D721Med (cell line): ENCODE results near the gene UTF1.

Experiments used
- DNase-seq: peaks from one replicate; pipeline ENCODE4 v3.0.0; 2011; ENCODE audit warnings: low spot score; ENCODE audit not compliant: insufficient read length
- FAIRE-seq: peaks from 2 replicates; lab custom pipeline; 2011; peaks lifted over from hg19 to GRCh38; lab: Jason Lieb, UNC
- CTCF ChIP-seq: IDR thresholded peaks from 2 replicates; pipeline ENCODE4 v1.5.1; 2012; ENCODE audit warnings: mild to moderate bottlenecking, control low read depth; ENCODE audit not compliant: insufficient read depth; ENCODE audit errors: missing control alignments

The UTF1 gene

DNA sequence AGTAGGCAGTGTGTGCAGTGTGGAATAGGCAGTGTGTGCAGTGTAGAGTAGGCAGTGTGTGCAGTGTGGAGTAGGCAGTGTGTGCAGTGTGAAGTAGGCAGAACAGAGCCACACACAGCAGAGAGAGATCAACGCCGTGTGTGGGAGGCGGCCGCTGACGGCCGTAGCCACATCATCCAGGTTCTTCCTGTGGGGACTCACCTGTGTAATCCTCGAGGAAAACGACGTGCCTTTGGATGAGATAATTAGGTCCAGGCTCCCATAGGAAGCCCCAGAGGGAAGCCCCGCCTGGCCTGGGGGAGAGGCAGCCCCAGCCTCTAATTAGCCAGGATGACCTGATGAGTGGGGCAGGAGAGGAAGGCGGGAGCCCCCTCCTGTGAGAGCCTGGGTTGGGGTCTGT is 44.6 kb upstream of the UTF1 start:
- TF ChIP-seq CTCF = no peak
- FAIRE-seq = no peak

DNA sequence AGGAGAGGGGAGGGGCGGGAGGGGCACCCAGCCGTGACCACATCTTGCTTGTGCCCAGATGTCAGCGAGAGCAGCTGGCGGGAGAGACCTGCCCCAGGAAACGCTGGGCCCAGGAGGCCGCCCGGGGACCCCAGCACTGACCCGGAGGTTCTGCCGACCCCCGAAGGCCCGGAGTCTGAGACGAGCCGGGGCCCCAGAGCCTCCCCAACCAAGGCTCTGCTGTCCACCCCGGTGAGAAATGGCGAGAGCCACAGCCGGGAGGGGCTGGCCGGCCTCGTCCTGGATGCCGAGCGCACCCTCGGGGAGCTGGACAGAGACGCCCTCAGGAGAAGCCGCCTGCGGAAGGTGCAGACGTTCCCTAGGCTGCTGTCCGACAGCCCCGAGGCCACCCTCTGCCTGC is 44.1 kb upstream of the UTF1 start:
- DNase-seq (no peak), FAIRE-seq (no peak)
- no peak for TF ChIP-seq CTCF

More for the DNA sequence above, 44.6 kb upstream of the UTF1 start:
- DNase-seq = no peak

- DNase-seq (no peak), FAIRE-seq (no peak)
- no peak for TF ChIP-seq CTCF
Measured at GRCh38 chr10:133186416-133187090, 43.5 kb upstream of the UTF1 start.

DNA sequence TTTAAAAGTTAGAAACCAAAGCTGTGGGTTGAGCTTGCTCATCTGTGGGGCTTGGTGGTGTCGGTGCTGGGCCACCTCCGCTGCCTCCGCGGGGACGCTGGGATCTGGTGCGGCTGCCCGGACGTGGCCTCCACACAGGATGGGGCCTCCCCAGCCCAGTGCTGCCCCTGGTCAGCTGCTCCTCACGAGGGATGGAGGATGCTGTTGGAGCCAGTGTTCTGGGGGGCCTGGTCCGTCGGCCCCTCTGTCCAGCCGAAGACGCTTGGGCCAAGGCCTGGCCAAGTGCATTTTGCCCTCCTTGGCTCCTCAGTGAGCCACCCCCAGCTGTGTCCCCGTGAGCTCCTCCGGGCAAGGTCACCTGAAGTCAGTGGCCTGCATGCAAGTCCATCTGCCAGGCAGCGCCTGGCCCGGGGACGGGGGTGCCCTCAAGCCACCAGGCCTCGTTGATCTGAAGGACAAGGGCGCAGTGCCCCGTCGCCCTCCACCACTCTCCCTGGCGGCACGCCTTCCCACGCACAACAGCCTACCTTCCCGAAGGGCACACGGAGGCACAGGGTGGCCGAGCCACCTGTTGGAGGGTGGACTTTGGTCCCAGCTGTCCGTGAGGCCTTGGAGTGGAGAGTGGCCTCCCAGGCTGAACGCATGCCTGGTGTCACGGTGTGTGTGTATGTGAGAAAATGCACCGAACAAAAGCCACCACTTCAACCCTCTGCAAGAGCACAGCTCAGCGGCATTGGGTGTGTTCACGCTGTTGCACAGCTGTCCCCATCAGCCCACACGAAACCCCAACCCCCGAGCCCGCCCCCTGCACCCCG is 42.7 kb upstream of the UTF1 start:
- DNase-seq (no peak), FAIRE-seq (no peak)
- no peak for TF ChIP-seq CTCF

- FAIRE-seq (no peak), DNase-seq (no peak)
- no peak for TF ChIP-seq CTCF
Measured at GRCh38 chr10:133187906-133188681, 41.9 kb upstream of the UTF1 start.

GRCh38 chr10:133189256-133189655 is 40.8 kb upstream of the UTF1 start:
- DNase-seq (no peak), FAIRE-seq (no peak)
- no peak for TF ChIP-seq CTCF
